Mesenchymal stem cell (in vitro differentiated cells and primary cell): ENCODE results near the gene CTSL.

Experiments
- DNase-seq: peaks from one replicate; pipeline ENCODE4 v3.0.0-alpha.2; 2013
- H2AFZ ChIP-seq: one replicate; pipeline ENCODE4 v1.6.1; 2013; ENCODE audit warnings: low read depth, mild to moderate bottlenecking, control low read depth, inconsistent platforms, low read length, moderate library complexity
- H2AK5ac ChIP-seq: 2 replicates; pipeline ENCODE4 v1.6.1; 2013; ENCODE audit warnings: low read length, moderate library complexity, mild to moderate bottlenecking, inconsistent platforms; ENCODE audit not compliant: severe bottlenecking
- H2BK120ac ChIP-seq: one replicate; pipeline ENCODE4 v1.6.1; 2013; ENCODE audit warnings: low read depth, mild to moderate bottlenecking, inconsistent platforms, low read length, moderate library complexity
- H2BK12ac ChIP-seq, 2 experiments: one replicate each; pipeline ENCODE4 v1.6.1; 2013; ENCODE audit warnings: inconsistent platforms in 2 of 2, low read length in 2 of 2, mild to moderate bottlenecking in 2 of 2, moderate library complexity in 2 of 2, control low read depth in 1 of 2
- H2BK15ac ChIP-seq: one replicate; pipeline ENCODE4 v1.6.1; 2013; ENCODE audit warnings: mild to moderate bottlenecking, low read depth, inconsistent platforms; ENCODE audit not compliant: poor library complexity, severe bottlenecking
- H2BK5ac ChIP-seq: 2 replicates; pipeline ENCODE4 v1.6.1; 2013; ENCODE audit warnings: low read depth, mild to moderate bottlenecking, low read length, control low read depth, inconsistent platforms; ENCODE audit not compliant: poor library complexity, severe bottlenecking
- H3K14ac ChIP-seq, 2 experiments: one replicate each; pipeline ENCODE4 v1.6.1; 2013; ENCODE audit warnings: inconsistent platforms in 2 of 2, low read length in 2 of 2, control low read depth in 1 of 2, mild to moderate bottlenecking in 1 of 2, moderate library complexity in 1 of 2
- H3K18ac ChIP-seq, 2 experiments: one replicate each; pipeline ENCODE4 v1.6.1; 2013; ENCODE audit warnings: inconsistent platforms in 2 of 2, low read length in 2 of 2, control low read depth in 1 of 2, low read depth in 1 of 2, mild to moderate bottlenecking in 1 of 2
- H3K23ac ChIP-seq, 2 experiments: one replicate each; pipeline ENCODE4 v1.6.1; 2013; ENCODE audit warnings: inconsistent platforms in 2 of 2, low read length in 2 of 2, mild to moderate bottlenecking in 2 of 2, moderate library complexity in 2 of 2, control low read depth in 1 of 2
- H3K27ac ChIP-seq: 2 replicates; pipeline ENCODE4 v1.5.1; 2013; ENCODE audit warnings: mild to moderate bottlenecking, moderate library complexity, low read length, control low read depth, inconsistent platforms; ENCODE audit not compliant: poor library complexity, severe bottlenecking
- H3K27me3 ChIP-seq, 2 experiments: 2 replicates each; pipeline versions ENCODE4 v1.6.1 to v1.7.0; 2013; ENCODE audit warnings: low read length in 2 of 2, mild to moderate bottlenecking in 2 of 2, moderate library complexity in 2 of 2, control low read depth in 1 of 2, inconsistent platforms in 1 of 2; ENCODE audit not compliant: control insufficient read depth in 1 of 2, insufficient read depth in 1 of 2
- H3K36me3 ChIP-seq, 2 experiments: 2 replicates each; pipeline versions ENCODE4 v1.6.1 to v1.7.0; 2013; ENCODE audit warnings: low read length in 2 of 2, control low read depth in 1 of 2, inconsistent platforms in 1 of 2, low read depth in 1 of 2, mild to moderate bottlenecking in 1 of 2; ENCODE audit not compliant: insufficient read depth in 2 of 2, control insufficient read depth in 1 of 2
- H3K4ac ChIP-seq, 2 experiments: one replicate each; pipeline ENCODE4 v1.6.1; 2013; ENCODE audit warnings: inconsistent platforms in 2 of 2, low read length in 2 of 2, mild to moderate bottlenecking in 2 of 2, moderate library complexity in 2 of 2, control low read depth in 1 of 2, low read depth in 1 of 2
- H3K4me1 ChIP-seq: 2 replicates; pipeline ENCODE4 v1.6.1; 2013; ENCODE audit warnings: low read depth, low read length, control low read depth; ENCODE audit not compliant: control insufficient read depth, insufficient read depth
- H3K4me2 ChIP-seq: 2 replicates; pipeline ENCODE4 v1.6.1; 2013; ENCODE audit warnings: low read length, mild to moderate bottlenecking, inconsistent platforms; ENCODE audit not compliant: poor library complexity, severe bottlenecking
- H3K4me3 ChIP-seq, 2 experiments: 2 replicates each; pipeline versions ENCODE4 v1.5.1 to v1.7.0; 2013; ENCODE audit warnings: low read length in 2 of 2, mild to moderate bottlenecking in 2 of 2, control low read depth in 1 of 2, low read depth in 1 of 2; ENCODE audit not compliant: insufficient read depth in 1 of 2
- H3K79me1 ChIP-seq: replicated peaks from 2 replicates; pipeline ENCODE4 v1.6.1; 2013; ENCODE audit warnings: mild to moderate bottlenecking, control low read depth, low read length, inconsistent platforms; ENCODE audit not compliant: poor library complexity, severe bottlenecking
- H3K9ac ChIP-seq: 2 replicates; pipeline ENCODE4 v1.7.0; 2013; ENCODE audit warnings: mild to moderate bottlenecking, low read length, moderate library complexity
- H3K9me3 ChIP-seq: 2 replicates; pipeline ENCODE4 v1.7.0; 2013; ENCODE audit warnings: mild to moderate bottlenecking, low read length; ENCODE audit not compliant: control insufficient read depth
- H4K8ac ChIP-seq: one replicate; pipeline ENCODE4 v1.6.1; 2013; ENCODE audit warnings: inconsistent platforms, mild to moderate bottlenecking, low read length, moderate library complexity
- H4K91ac ChIP-seq: one replicate; pipeline ENCODE4 v1.6.1; 2013; ENCODE audit warnings: mild to moderate bottlenecking, low read length, inconsistent platforms
- WGBS: methylation state at CpG from one replicate; pipeline ENCODE4 v1.1.7; 2013; ENCODE audit warnings: mixed read lengths; 5-methylcytosine and 5-hydroxymethylcytosine counted together

CTSL gene

DNA sequence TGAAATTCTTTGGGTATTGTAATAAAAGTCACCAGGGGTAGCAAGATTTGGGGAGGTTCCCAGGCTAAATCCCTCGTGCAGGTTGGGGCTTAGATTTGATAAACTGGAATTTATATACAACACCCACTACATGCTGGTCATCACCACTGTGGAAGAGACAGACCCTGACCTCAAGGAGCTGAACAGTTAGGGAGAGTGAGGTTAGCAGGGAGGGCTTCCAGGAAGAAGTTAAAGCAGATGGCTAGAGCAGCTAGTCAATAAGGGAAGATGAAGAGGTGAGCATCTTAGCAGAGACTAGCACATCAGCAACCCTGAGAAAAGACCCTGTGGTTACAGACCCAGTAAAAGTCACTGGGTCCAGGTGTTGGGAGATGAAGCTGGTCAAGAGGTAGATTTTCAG, 6.4 kb downstream of the CTSL start:
- WGBS: no CpG with 5 or more reads among the region's 1 CpG
- peaks cover 1% of the 10 kb centered on the region for H3K4me1 ChIP-seq
- H2AK5ac ChIP-seq: no peak overlapping the region
- H3K14ac ChIP-seq: no peak overlapping the region
- H3K27ac ChIP-seq: no peak overlapping the region
- H3K18ac ChIP-seq: no peak overlapping the region
- peak overlapping the region; percentile 98 for H3K9ac ChIP-seq
- H3K4ac ChIP-seq: no peak overlapping the region
- H2BK12ac ChIP-seq: no peak overlapping the region
- H2AFZ ChIP-seq: no peak overlapping the region
- no peaks in the 10 kb centered on the region for H3K9me3 ChIP-seq
- H4K91ac ChIP-seq: no peak overlapping the region
- no peak overlapping the region for H2BK15ac ChIP-seq
- no peak overlapping the region for H2BK5ac ChIP-seq
- H3K79me1 ChIP-seq: peaks cover 21% of the 10 kb centered on the region
- H4K8ac ChIP-seq: no peak overlapping the region
- no peaks in the 10 kb centered on the region for H3K27me3 ChIP-seq
- H3K23ac ChIP-seq: no peak overlapping the region
- no peak for DNase-seq
- peaks cover 15 to 52% of the 10 kb centered on the region in 2 experiments for H3K36me3 ChIP-seq
- H3K4me2 ChIP-seq: no peak overlapping the region
- no peak overlapping the region for H2BK120ac ChIP-seq
- H3K4me3 ChIP-seq: no peak overlapping the region

DNA sequence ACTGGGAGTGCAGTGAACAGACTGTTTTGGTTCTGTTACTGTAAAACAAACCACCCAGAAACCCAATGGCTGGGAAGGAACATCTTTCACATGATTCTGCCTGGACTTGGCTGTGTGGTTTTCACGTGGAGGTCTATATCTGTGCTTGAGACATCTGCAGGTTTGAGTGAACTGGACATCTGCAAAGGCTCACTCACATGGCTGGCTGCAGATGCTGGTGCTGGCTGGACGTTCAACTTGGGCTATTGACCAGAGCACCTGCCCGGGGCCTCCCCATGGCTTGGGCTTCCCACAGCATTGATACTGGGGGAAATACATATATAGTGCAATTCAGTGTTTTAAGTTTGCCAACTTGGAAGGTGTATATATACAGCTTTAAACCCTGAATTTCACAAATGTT, 6.8 kb downstream of the CTSL start:
- H4K8ac ChIP-seq: no peak overlapping the region
- peak overlapping the region; percentile 98 for H3K9ac ChIP-seq
- no peak overlapping the region for H3K27ac ChIP-seq
- H3K4me2 ChIP-seq: no peak overlapping the region
- H2BK12ac ChIP-seq: no peak overlapping the region
- H2BK15ac ChIP-seq: no peak overlapping the region
- no peak overlapping the region for H3K4ac ChIP-seq
- no peak overlapping the region for H2BK120ac ChIP-seq
- H3K9me3 ChIP-seq: no peaks in the 10 kb centered on the region
- H3K27me3 ChIP-seq: no peaks in the 10 kb centered on the region
- peaks cover 1% of the 10 kb centered on the region for H3K4me1 ChIP-seq
- no peak overlapping the region for H3K18ac ChIP-seq
- no peak overlapping the region for H4K91ac ChIP-seq
- peaks cover 15 to 48% of the 10 kb centered on the region in 2 experiments for H3K36me3 ChIP-seq
- H3K4me3 ChIP-seq: no peak overlapping the region
- H2BK5ac ChIP-seq: no peak overlapping the region
- no peak overlapping the region for H3K23ac ChIP-seq
- no peak overlapping the region for H2AK5ac ChIP-seq
- WGBS: 90% methylated on average over 3 of the region's 3 CpGs
- H3K79me1 ChIP-seq: peaks cover 18% of the 10 kb centered on the region
- no peak for DNase-seq
- H3K14ac ChIP-seq: no peak overlapping the region
- H2AFZ ChIP-seq: no peak overlapping the region

DNA sequence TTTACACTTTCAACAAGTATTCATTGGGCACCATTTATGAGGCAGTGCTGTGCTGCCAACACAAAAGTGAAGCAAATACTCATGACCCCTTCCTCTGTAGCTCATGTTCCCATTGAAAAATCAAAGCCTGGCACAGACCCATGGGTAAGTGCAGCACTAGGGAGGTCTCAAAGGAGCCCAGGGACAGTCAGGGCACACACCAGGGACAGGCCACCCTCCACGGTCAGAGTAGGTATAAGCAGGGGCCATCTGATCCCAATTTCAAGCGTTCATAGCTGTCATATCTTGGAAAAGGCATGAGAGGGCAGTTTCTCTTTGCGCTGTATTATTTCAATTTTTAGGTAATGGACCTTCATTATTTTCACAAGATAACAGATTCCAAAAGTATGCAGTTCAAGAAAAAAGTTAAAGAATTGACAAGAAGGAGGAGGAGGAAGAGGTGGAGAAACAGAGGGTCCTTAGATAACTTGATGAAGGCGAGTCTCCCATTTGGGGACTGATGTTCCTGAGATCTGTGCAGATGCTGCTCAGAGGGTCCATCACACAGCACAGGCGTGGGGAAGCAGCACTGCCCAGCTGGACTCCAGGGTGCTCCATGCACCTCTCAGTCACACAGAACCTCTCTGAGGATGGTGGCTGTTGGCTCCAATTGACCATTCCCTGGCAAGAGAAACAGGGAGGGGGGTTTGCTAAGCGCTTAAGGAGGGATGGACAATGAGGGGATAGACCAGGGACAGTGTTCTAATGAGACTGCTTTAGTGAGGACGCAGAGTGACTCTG, 7.5 kb downstream of the CTSL start:
- no peak overlapping the region for H2AFZ ChIP-seq
- 97% methylated on average over 4 of the region's 7 CpGs for WGBS

DNA sequence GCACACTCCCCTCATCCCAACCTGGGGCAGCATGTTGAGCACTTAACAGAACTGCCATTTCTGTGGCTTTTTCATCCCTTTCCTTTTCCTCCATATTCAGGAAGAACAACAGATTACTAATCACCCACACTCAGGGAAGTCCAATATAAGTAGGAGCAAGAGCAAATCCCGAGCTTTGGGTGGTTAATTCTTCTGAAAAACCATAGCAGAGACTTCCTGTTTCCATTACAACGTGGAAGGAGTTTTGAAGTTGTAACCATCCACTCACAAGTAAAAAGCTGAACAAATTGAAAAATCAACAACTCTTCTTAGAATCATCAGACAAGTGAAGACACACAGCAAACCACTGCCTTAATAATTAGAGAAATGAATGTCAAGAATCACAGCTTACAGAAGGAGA, 8.2 kb downstream of the CTSL start:
- Histone ChIP-seq H3K36me3 (peaks cover 12 to 34% of the 10 kb centered on the region in 2 experiments), H3K18ac (no peak overlapping the region), H2BK12ac (no peak overlapping the region), H3K79me1 (peaks cover 8% of the 10 kb centered on the region), H3K23ac (no peak overlapping the region), H2AFZ (no peak overlapping the region), H3K9ac (no peak overlapping the region), H3K27me3 (no peaks in the 10 kb centered on the region), H3K27ac (no peak overlapping the region), H2BK120ac (no peak overlapping the region), H3K4me3 (no peak overlapping the region), H2BK5ac (no peak overlapping the region), H3K4ac (no peak overlapping the region), H3K4me1 (peaks cover 1% of the 10 kb centered on the region), H4K8ac (no peak overlapping the region), H3K4me2 (no peak overlapping the region), H2AK5ac (no peak overlapping the region), H2BK15ac (no peak overlapping the region), H3K9me3 (no peaks in the 10 kb centered on the region), H3K14ac (no peak overlapping the region), H4K91ac (no peak overlapping the region)
- 93% methylated on average over 2 of the region's 2 CpGs for WGBS
- DNase-seq: no peak

More for the DNA sequence above, 7.5 kb downstream of the CTSL start:
- Histone ChIP-seq H3K18ac (no peak overlapping the region), H3K14ac (no peak overlapping the region), H3K36me3 (peaks cover 15 to 41% of the 10 kb centered on the region in 2 experiments), H2AK5ac (no peak overlapping the region), H3K79me1 (peaks cover 13% of the 10 kb centered on the region), H2BK5ac (no peak overlapping the region), H3K23ac (no peak overlapping the region), H3K27me3 (no peaks in the 10 kb centered on the region), H3K4ac (no peak overlapping the region), H3K9me3 (no peaks in the 10 kb centered on the region), H2BK12ac (no peak overlapping the region), H3K4me2 (no peak overlapping the region), H3K4me1 (peaks cover 1% of the 10 kb centered on the region), H3K27ac (no peak overlapping the region), H4K91ac (no peak overlapping the region), H2BK15ac (no peak overlapping the region), H4K8ac (no peak overlapping the region), H2BK120ac (no peak overlapping the region), H3K9ac (no peak overlapping the region), H3K4me3 (no peak overlapping the region)
- DNase-seq: no peak
